SK-N-SH treated with all-trans-retinoic acid at 6 μM for 48 hours (cell line): ENCODE data around the gene MAEL.

Source experiments
- ATAC-seq: fragments of 200-7000 bp; cut with Tn5 transposase; 3 replicates; pipeline ENCODE4 v1.9.1; 2020; ENCODE audit warnings: mild to moderate bottlenecking, moderate library complexity
- ARNTL ChIP-seq: fragments of 450-650 bp; formaldehyde crosslinking; IDR thresholded peaks from 2 replicates; pipeline ENCODE4 v1.5.0; 2020; ENCODE audit warnings: low read depth, mild to moderate bottlenecking, moderate library complexity, borderline replicate concordance
- BACH2 ChIP-seq: fragments of 250-450 bp; sonication (Bioruptor Pico); IDR thresholded peaks from 2 replicates; pipeline ENCODE4 v1.9.0; 2021; ENCODE audit warnings: mild to moderate bottlenecking, borderline replicate concordance
- CSDC2 ChIP-seq: fragments of 250-450 bp; sonication (Bioruptor Pico); IDR thresholded peaks from 2 replicates; pipeline ENCODE4 v1.5.0; 2020; ENCODE audit warnings: mild to moderate bottlenecking, moderate library complexity
- ESRRG ChIP-seq: fragments of 250-450 bp; sonication (Bioruptor Pico); IDR thresholded peaks from 2 replicates; pipeline ENCODE4 v1.6.1; 2021; ENCODE audit warnings: mild to moderate bottlenecking
- PPARA ChIP-seq: fragments of 250-450 bp; sonication (Bioruptor Pico); IDR thresholded peaks from 2 replicates; pipeline ENCODE4 v1.5.0; 2020; ENCODE audit warnings: mild to moderate bottlenecking, borderline replicate concordance
- RARB ChIP-seq: fragments of 250-450 bp; sonication (Bioruptor Pico); IDR thresholded peaks from 2 replicates; pipeline ENCODE4 v1.8.0; 2021; ENCODE audit warnings: mild to moderate bottlenecking, moderate library complexity
- SNAI2 ChIP-seq: fragments of 250-450 bp; sonication (Bioruptor Pico); IDR thresholded peaks from 2 replicates; pipeline ENCODE4 v1.5.0; 2020; ENCODE audit warnings: mild to moderate bottlenecking, moderate library complexity
- ZC3H10 ChIP-seq: fragments of 250-450 bp; sonication (Bioruptor Pico); IDR thresholded peaks from 2 replicates; pipeline ENCODE4 v1.5.1; 2021; ENCODE audit warnings: mild to moderate bottlenecking, moderate library complexity
- ZFP3 ChIP-seq: fragments of 250-450 bp; sonication (Bioruptor Pico); IDR thresholded peaks from 2 replicates; pipeline ENCODE4 v1.5.0; 2020; ENCODE audit warnings: mild to moderate bottlenecking, moderate library complexity
- ZNF70 ChIP-seq: fragments of 450-650 bp; formaldehyde crosslinking; IDR thresholded peaks from 2 replicates; pipeline ENCODE4 v1.5.0; 2020; ENCODE audit warnings: mild to moderate bottlenecking, moderate library complexity
- ZNF8 ChIP-seq: fragments of 450-650 bp; formaldehyde crosslinking; IDR thresholded peaks from 2 replicates; pipeline ENCODE4 v1.5.0; 2020; ENCODE audit warnings: mild to moderate bottlenecking, moderate library complexity
- TF ChIP-seq, protein P1 (sequence below): fragments of 250-450 bp; sonication (Bioruptor Pico); IDR thresholded peaks from 2 replicates; pipeline ENCODE4 v1.5.0; 2020; ENCODE audit warnings: mild to moderate bottlenecking, moderate library complexity
- TF ChIP-seq, protein P2 (sequence below): fragments of 250-450 bp; sonication (Bioruptor Pico); IDR thresholded peaks from 2 replicates; pipeline ENCODE4 v1.5.1; 2020; ENCODE audit warnings: low read depth, mild to moderate bottlenecking, moderate library complexity
- TF ChIP-seq, protein P3 (sequence below): fragments of 250-450 bp; sonication (Bioruptor Pico); IDR thresholded peaks from 2 replicates; pipeline ENCODE4 v1.5.1; 2021; ENCODE audit warnings: mild to moderate bottlenecking, moderate library complexity
- TF ChIP-seq, protein P4 (sequence below): fragments of 250-450 bp; sonication (Bioruptor Pico); IDR thresholded peaks from 2 replicates; pipeline ENCODE4 v1.8.0; 2021; ENCODE audit warnings: low read depth, mild to moderate bottlenecking, moderate library complexity, borderline replicate concordance

Gene MAEL

DNA sequence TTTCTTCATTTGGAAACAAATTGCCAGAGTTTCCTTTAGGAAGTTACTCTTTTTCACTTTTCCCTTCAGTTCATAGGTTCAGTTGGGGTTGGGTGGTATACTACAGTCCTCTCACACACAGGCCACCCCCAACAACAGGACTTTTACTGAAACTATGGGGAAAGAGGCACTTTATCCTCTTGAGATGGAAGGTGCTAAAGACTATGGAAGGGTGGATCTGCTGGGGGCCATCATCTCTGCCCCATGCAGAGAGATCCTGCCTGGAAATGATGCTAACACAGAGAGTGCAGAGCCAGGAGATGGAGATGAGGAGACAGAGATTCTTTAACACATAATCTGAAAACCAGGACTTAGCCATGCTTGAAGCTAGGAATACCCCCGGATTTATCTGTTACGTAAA, 38.0 kb upstream of the MAEL start (continued):
- no peak for TF ChIP-seq ZC3H10 (CRISPR knock-in tag)
- TF ChIP-seq, all 23 proteins: peak for 0

DNA sequence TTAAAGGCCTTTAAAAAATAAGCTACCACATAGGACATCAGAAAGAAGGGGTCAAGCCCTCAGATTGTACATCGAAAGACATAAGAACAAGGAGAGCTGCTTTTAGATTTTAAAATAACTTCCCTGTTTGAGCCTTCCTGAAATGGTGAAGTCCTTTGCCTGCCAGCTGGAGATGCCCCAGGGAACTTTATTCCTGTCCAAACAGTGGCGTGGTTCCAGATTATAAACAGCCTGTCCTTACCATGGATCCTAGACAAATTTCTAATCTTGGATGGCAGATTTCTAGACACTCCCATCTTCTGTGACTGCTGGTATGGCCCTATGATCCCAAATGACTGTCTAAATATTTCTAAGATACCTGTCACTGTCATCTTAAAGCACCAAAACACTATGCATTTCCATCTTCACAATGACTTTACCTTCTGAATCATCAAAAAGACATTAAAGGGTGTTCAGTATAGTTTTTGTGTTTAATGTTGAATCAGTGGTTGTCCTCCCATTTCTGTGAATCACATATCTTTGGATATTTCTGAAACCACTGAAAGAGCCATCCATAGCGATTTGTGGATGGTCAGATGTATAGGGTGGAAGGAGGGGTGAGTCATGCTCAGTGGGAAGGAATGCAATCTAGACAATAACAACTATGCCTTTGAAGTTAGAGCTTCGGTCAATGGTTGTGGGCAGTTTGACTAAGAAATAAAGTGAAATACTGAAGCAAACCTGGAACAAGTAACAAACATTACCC, 36.9 kb upstream of the MAEL start:
- TF ChIP-seq ZFP3 (CRISPR knock-in tag): no peak
- ATAC-seq: no peak

DNA sequence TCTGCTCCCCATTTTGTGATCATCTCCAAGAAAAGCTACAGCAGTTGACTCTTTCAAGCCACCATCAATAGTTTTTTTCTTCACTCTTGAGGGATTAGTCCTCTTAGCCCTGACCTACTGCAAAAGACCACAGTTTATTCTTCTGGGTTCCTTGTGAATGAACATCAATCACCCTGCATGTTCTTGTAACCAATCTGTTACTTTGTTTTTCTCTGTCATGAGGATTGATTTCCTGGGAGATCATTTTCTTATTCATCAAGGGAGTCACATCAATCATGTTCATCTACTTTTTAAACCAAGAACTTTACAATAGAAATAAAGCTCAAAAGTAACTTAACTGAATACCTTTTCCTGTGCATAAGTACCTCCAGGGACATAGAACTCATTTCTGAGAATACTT, 35.6 kb upstream of the MAEL start:
- ATAC-seq: no peak
- no peak for TF ChIP-seq ZNF70 (CRISPR knock-in tag)
- TF ChIP-seq SNAI2 (CRISPR knock-in tag): no peak
- TF ChIP-seq, protein P1, sequence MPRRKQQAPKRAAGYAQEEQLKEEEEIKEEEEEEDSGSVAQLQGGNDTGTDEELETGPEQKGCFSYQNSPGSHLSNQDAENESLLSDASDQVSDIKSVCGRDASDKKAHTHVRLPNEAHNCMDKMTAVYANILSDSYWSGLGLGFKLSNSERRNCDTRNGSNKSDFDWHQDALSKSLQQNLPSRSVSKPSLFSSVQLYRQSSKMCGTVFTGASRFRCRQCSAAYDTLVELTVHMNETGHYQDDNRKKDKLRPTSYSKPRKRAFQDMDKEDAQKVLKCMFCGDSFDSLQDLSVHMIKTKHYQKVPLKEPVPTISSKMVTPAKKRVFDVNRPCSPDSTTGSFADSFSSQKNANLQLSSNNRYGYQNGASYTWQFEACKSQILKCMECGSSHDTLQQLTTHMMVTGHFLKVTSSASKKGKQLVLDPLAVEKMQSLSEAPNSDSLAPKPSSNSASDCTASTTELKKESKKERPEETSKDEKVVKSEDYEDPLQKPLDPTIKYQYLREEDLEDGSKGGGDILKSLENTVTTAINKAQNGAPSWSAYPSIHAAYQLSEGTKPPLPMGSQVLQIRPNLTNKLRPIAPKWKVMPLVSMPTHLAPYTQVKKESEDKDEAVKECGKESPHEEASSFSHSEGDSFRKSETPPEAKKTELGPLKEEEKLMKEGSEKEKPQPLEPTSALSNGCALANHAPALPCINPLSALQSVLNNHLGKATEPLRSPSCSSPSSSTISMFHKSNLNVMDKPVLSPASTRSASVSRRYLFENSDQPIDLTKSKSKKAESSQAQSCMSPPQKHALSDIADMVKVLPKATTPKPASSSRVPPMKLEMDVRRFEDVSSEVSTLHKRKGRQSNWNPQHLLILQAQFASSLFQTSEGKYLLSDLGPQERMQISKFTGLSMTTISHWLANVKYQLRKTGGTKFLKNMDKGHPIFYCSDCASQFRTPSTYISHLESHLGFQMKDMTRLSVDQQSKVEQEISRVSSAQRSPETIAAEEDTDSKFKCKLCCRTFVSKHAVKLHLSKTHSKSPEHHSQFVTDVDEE (CRISPR knock-in tag): no peak
- TF ChIP-seq, all 23 proteins: peak for 0

DNA sequence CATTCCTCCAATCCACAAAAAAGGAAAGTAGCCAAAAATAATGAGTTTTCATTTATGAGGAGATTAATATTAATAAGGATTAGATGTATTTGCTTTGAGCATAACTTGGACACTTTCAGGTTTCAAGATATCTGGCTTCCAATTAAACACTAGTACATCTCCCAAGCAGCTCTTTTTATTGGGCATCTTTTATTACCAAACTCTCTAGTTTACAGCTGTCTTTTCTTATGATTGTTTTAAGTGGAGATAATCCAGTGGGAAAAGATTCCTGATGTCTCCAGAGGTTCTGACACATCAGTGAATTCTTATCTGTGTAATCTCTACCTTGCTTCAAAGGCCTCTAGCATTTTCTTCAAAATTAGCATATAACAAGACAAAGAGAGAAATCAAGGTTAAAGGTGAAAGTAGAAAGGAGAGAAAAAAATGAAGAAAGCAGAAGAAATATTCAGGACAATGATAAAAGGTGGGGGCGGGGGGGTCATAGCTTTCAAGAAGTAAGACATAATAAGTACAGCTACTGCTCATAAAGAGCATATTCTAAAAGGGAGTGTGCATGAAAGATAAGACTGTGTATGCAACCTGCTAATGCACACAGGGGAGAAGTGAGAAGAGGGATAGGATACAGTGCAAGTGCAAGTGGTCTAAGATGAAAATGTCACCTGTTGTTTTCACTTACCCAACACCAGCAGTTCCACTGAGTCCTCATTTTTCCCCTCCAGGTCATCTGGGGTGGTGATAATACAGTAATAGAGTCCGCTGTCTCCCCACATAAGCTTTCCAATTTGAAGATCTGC, 32.8 kb upstream of the MAEL start:
- TF ChIP-seq ESRRG (CRISPR knock-in tag) (no peak), ARNTL (CRISPR knock-in tag) (no peak), ZFP3 (CRISPR knock-in tag) (no peak), CSDC2 (CRISPR knock-in tag) (no peak), RARB (no peak), SNAI2 (CRISPR knock-in tag) (no peak)
- TF ChIP-seq, protein P2, sequence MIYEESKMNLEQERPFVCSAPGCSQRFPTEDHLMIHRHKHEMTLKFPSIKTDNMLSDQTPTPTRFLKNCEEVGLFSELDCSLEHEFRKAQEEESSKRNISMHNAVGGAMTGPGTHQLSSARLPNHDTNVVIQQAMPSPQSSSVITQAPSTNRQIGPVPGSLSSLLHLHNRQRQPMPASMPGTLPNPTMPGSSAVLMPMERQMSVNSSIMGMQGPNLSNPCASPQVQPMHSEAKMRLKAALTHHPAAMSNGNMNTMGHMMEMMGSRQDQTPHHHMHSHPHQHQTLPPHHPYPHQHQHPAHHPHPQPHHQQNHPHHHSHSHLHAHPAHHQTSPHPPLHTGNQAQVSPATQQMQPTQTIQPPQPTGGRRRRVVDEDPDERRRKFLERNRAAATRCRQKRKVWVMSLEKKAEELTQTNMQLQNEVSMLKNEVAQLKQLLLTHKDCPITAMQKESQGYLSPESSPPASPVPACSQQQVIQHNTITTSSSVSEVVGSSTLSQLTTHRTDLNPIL: no peak
- TF ChIP-seq, protein P3, sequence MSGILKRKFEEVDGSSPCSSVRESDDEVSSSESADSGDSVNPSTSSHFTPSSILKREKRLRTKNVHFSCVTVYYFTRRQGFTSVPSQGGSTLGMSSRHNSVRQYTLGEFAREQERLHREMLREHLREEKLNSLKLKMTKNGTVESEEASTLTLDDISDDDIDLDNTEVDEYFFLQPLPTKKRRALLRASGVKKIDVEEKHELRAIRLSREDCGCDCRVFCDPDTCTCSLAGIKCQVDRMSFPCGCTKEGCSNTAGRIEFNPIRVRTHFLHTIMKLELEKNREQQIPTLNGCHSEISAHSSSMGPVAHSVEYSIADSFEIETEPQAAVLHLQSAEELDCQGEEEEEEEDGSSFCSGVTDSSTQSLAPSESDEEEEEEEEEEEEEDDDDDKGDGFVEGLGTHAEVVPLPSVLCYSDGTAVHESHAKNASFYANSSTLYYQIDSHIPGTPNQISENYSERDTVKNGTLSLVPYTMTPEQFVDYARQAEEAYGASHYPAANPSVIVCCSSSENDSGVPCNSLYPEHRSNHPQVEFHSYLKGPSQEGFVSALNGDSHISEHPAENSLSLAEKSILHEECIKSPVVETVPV (CRISPR knock-in tag): no peak
- TF ChIP-seq, all 23 proteins: peak for 0
- no peak for ATAC-seq

DNA sequence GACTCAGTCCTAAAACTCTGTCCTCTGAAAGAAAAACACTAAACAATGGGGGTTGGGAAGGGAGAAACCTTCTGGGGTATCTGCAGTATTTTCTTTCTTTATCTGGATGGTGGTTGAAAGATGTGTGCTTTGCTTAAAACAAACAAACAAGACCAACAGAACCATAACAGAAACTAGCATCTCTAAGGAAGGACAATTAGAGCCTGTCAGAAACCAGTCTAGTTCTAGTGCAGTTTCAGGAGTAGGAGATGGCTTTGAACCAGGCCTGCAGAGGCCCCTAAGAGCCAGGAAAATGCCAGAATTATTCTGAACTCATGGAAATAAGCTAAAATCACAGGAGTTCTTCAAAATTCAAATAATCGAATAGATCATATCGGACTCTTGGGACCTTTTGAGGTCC, 32.2 kb upstream of the MAEL start:
- ATAC-seq: no peak
- no peak for TF ChIP-seq BACH2
- TF ChIP-seq, protein P4, sequence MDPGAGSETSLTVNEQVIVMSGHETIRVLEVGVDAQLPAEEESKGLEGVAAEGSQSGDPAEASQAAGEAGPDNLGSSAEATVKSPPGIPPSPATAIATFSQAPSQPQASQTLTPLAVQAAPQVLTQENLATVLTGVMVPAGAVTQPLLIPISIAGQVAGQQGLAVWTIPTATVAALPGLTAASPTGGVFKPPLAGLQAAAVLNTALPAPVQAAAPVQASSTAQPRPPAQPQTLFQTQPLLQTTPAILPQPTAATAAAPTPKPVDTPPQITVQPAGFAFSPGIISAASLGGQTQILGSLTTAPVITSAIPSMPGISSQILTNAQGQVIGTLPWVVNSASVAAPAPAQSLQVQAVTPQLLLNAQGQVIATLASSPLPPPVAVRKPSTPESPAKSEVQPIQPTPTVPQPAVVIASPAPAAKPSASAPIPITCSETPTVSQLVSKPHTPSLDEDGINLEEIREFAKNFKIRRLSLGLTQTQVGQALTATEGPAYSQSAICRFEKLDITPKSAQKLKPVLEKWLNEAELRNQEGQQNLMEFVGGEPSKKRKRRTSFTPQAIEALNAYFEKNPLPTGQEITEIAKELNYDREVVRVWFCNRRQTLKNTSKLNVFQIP (CRISPR knock-in tag): no peak
- no peak for TF ChIP-seq PPARA (CRISPR knock-in tag)
- TF ChIP-seq, protein P2: no peak
- no peak for TF ChIP-seq ZNF70 (CRISPR knock-in tag)
- TF ChIP-seq ZFP3 (CRISPR knock-in tag): no peak
- TF ChIP-seq SNAI2 (CRISPR knock-in tag): no peak
- TF ChIP-seq ZNF8: no peak
